ENCODE data around the gene ZC3H12A. TPM values are rescaled to one million over a fixed set of nuclear protein-coding genes. Genes with fewer than 3 reads are reported as not detected.
"Not testable (repeated sequence)": the region's sequence is repeated elsewhere in the genome, so short reads cannot be mapped to it uniquely, and the experiment has no call there.

Gene ZC3H12A
- polyA plus RNA-seq, 4 donors, result 12.4 to 24.6 (median 19.4) TPM

GRCh38 chr1:37529888-37530287 is 55.5 kb downstream of the ZC3H12A start:
- H3K36me3 ChIP-seq (ENCODE audit: control insufficient read depth in 3 of 3, insufficient read depth in 2 of 3, low read depth in 1 of 3, low read length in 3 of 3); FAIRE-seq; H3K27ac ChIP-seq (ENCODE audit: low read depth in 1 of 3, low read length in 2 of 3); H3K9me3 ChIP-seq (ENCODE audit: control insufficient read depth in 2 of 2, insufficient read depth in 1 of 2, low read depth in 1 of 2, low read length in 1 of 2); H3K4me3 ChIP-seq (ENCODE audit: low read depth in 1 of 3, low read length in 3 of 3); DNase-seq; H3K27me3 ChIP-seq (ENCODE audit: control insufficient read depth in 3 of 3, insufficient read depth in 3 of 3, low read length in 3 of 3); H3K4me1 ChIP-seq (ENCODE audit: control insufficient read depth in 3 of 3, insufficient read depth in 2 of 3, low read depth in 1 of 3, low read length in 2 of 3): not testable (repeated sequence)
- WGBS, 3 donors, result 64 to 82% (median 73%) methylated on average over 1 of the region's 1 CpG

DNA sequence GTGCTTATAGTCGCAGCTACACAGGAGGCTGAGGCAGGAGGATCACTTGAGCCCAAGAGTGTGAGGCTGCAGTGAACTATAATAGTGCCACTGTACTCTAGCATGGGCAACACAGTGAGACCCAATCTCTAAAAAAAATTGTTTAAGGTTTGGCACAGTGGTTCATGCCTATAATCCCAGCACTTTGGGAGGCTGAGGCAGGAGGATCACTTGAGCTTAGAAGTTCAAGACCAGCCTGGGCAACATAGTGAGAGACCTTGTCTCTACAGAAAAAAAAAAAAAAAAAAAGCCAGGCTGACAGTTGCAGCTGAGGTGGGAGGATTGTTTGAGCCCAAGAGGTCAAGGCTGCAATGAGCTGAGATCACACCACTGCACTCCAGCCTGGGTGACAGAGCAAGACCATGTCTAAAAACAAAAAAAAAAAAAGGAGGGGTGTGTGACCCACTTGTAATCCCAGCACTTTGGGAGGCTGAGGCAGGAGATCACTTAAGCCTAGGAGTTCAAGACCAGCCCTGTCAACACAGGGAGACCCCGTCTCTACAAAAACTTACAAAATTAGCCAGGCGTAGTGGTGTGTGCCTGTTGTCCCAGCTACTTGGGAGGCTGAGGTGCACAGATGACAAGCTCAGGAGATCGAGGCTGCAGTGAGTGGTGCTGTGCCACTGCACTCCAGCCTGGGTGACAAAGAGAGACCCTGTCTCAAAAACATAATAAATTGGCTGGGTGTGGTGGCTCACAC is 58.2 kb downstream of the ZC3H12A start:
- WGBS, 3 donors, result 94 to 97% (median 94%) methylated on average over 4 of the region's 4 CpGs

GRCh38 chr1:37533317-37534093 is 59.1 kb downstream of the ZC3H12A start:
- Histone ChIP-seq H3K27me3 (ENCODE audit: control insufficient read depth in 3 of 3, insufficient read depth in 3 of 3, low read length in 3 of 3) (no peaks in the 10 kb centered on the region), H3K4me3 (ENCODE audit: low read depth in 1 of 3, low read length in 3 of 3) (no peak overlapping the region), H3K27ac (ENCODE audit: low read depth in 1 of 3, low read length in 2 of 3) (no peak overlapping the region), H3K36me3 (ENCODE audit: control insufficient read depth in 3 of 3, insufficient read depth in 2 of 3, low read depth in 1 of 3, low read length in 3 of 3) (peaks cover 3 to 7% (median 5%) of the 10 kb centered on the region in 3 donors), H3K4me1 (ENCODE audit: control insufficient read depth in 3 of 3, insufficient read depth in 2 of 3, low read depth in 1 of 3, low read length in 2 of 3) (peaks cover 0 to 3% (median 0%) of the 10 kb centered on the region in 3 donors), H3K9me3 (ENCODE audit: control insufficient read depth in 2 of 2, insufficient read depth in 1 of 2, low read depth in 1 of 2, low read length in 1 of 2) (no peaks in the 10 kb centered on the region)
- no peak for FAIRE-seq
- DNase-seq, result no peak
- 83 to 92% (median 89%) methylated on average over 4 of the region's 4 CpGs for WGBS, 3 donors

More for the DNA sequence above, 58.2 kb downstream of the ZC3H12A start:
- H3K36me3 ChIP-seq (ENCODE audit: control insufficient read depth in 3 of 3, insufficient read depth in 2 of 3, low read depth in 1 of 3, low read length in 3 of 3); H3K4me1 ChIP-seq (ENCODE audit: control insufficient read depth in 3 of 3, insufficient read depth in 2 of 3, low read depth in 1 of 3, low read length in 2 of 3); FAIRE-seq; H3K27ac ChIP-seq (ENCODE audit: low read depth in 1 of 3, low read length in 2 of 3); H3K9me3 ChIP-seq (ENCODE audit: control insufficient read depth in 2 of 2, insufficient read depth in 1 of 2, low read depth in 1 of 2, low read length in 1 of 2); H3K27me3 ChIP-seq (ENCODE audit: control insufficient read depth in 3 of 3, insufficient read depth in 3 of 3, low read length in 3 of 3); DNase-seq; H3K4me3 ChIP-seq (ENCODE audit: low read depth in 1 of 3, low read length in 3 of 3): not testable (repeated sequence)

Other genes starting within 250 kb of the ZC3H12A start
- 10 to 100 TPM; 41.9 to 50.3 (median 47.1) TPM for gene MEAF6, start 40.2 kb downstream of the ZC3H12A start, polyA plus RNA-seq
- gene SNIP1, start 79.7 kb downstream of the ZC3H12A start, polyA plus RNA-seq, result 10 to 100 TPM in 1 of 4 donors, 1 to 10 TPM in 3; 4.6 to 11.6 (median 5.1) TPM
- gene DNALI1, start 82.4 kb downstream of the ZC3H12A start, polyA plus RNA-seq, result 10 to 100 TPM in 1 of 4 donors, 1 to 10 TPM in 3; 1.6 to 30.0 (median 3.8) TPM
- 10 to 100 TPM; 29.4 to 67.8 (median 45.5) TPM for gene GNL2, start 121.4 kb downstream of the ZC3H12A start, polyA plus RNA-seq
- gene RSPO1, start 160.3 kb downstream of the ZC3H12A start, polyA plus RNA-seq, result 1 to 10 TPM in 1 of 4 donors, under 1 TPM in 1, not detected in 2; 0.27 to 1.2 TPM
- 10 to 100 TPM in 2 of 4 donors, 1 to 10 TPM in 2; 4.0 to 23.5 (median 7.6) TPM for gene CDCA8, start 217.9 kb downstream of the ZC3H12A start, polyA plus RNA-seq